G401 (cell line): ENCODE data around the gene PXK. TPM values are rescaled to one million over a fixed set of nuclear protein-coding genes. Genes with fewer than 3 reads are reported as not detected.

Source experiments
- DNase-seq: peaks from one replicate; pipeline ENCODE4 v3.0.0-alpha.2; 2015; ENCODE audit warnings: low spot score
- in situ Hi-C: cut with HindIII; loops from 2 replicates; pipeline ENCODE4 v1.10.0; 2016; ENCODE audit warnings: low sequenced_read_pairs, mixed read lengths
- total RNA-seq: library from RNA; depleted of rRNA; stranded (reverse); fragments of >200 nt; shearing (Covaris generic); gene quantifications from 2 replicates; pipeline ENCODE4 v1.2.3, GENCODE V29; 2014

The PXK gene
- total RNA-seq, 1 experiment from 2014 or later, result 18.4 TPM

GRCh38 chr3:58370407-58370806, 37.7 kb downstream of the PXK start:
- DNase-seq, result no peak
- in situ Hi-C loops, result no loop called here

GRCh38 chr3:58371754-58372153, 39.1 kb downstream of the PXK start:
- in situ Hi-C loops, result no loop called here
- no peak for DNase-seq

- in situ Hi-C loops, result no loop called here
Measured at GRCh38 chr3:58375254-58375653, 42.6 kb downstream of the PXK start.

GRCh38 chr3:58377168-58377567, 44.5 kb downstream of the PXK start:
- in situ Hi-C loops, result no loop called here
- DNase-seq, result no peak

More at GRCh38 chr3:58375254-58375653, 42.6 kb downstream of the PXK start:
- no peak for DNase-seq

- in situ Hi-C loops, result no loop called here
Measured at GRCh38 chr3:58377750-58378149, 45.1 kb downstream of the PXK start.

GRCh38 chr3:58379351-58380073, 46.8 kb downstream of the PXK start:
- DNase-seq, result no peak
- in situ Hi-C loops, result no loop called here

More at GRCh38 chr3:58377750-58378149, 45.1 kb downstream of the PXK start:
- DNase-seq, result no peak

GRCh38 chr3:58383476-58383875, 50.8 kb downstream of the PXK start:
- peak; percentile 37 for DNase-seq
- in situ Hi-C loops, result no loop called here

GRCh38 chr3:58383904-58384303, 51.2 kb downstream of the PXK start:
- DNase-seq, result peak; percentile 75
- in situ Hi-C loops, result no loop called here

GRCh38 chr3:58384381-58385090, 51.8 kb downstream of the PXK start:
- peak; percentile 51 for DNase-seq
- in situ Hi-C loops, result no loop called here

- peak; percentile 49 for DNase-seq
- in situ Hi-C loops, result no loop called here
Measured at GRCh38 chr3:58386626-58387365, 54.1 kb downstream of the PXK start.

- in situ Hi-C loops, result no loop called here
- DNase-seq, result no peak
Measured at GRCh38 chr3:58387650-58388546, 55.2 kb downstream of the PXK start.

- in situ Hi-C loops, result no loop called here
- DNase-seq, result peak; percentile 63
Measured at GRCh38 chr3:58388550-58389091, 55.9 kb downstream of the PXK start.

- in situ Hi-C loops, result no loop called here
Measured at GRCh38 chr3:58391156-58391865, 58.6 kb downstream of the PXK start.

GRCh38 chr3:58392181-58392580, 59.5 kb downstream of the PXK start:
- no peak for DNase-seq
- in situ Hi-C loops, result no loop called here

More at GRCh38 chr3:58391156-58391865, 58.6 kb downstream of the PXK start:
- no peak for DNase-seq

- DNase-seq, result no peak
- in situ Hi-C loops, result no loop called here
Measured at GRCh38 chr3:58394339-58394738, 61.6 kb downstream of the PXK start.

- in situ Hi-C loops, result no loop called here
- no peak for DNase-seq
Measured at GRCh38 chr3:58398669-58399333, 66.1 kb downstream of the PXK start.

GRCh38 chr3:58403513-58404109, 70.9 kb downstream of the PXK start:
- in situ Hi-C loops, result no loop called here
- no peak for DNase-seq
